Lower leg skin (tissue), 3 donors: ENCODE measurements around the gene MANF.

ENCODE experiments used
- CTCF ChIP-seq, 3 donors: fragments of 450-650 bp; IDR thresholded peaks; one replicate each; pipeline ENCODE4 v1.5.1; 2016; ENCODE audit warnings: antibody characterized with exemption in 3 of 3, mild to moderate bottlenecking in 3 of 3, moderate library complexity in 2 of 3
- POLR2A ChIP-seq, 2 donors: fragments of 450-650 bp; IDR thresholded peaks; one replicate each; pipeline ENCODE4 v1.6.1; 2016 to 2017; ENCODE audit warnings: antibody characterized with exemption in 2 of 2, mild to moderate bottlenecking in 1 of 2, moderate library complexity in 1 of 2

DNA sequence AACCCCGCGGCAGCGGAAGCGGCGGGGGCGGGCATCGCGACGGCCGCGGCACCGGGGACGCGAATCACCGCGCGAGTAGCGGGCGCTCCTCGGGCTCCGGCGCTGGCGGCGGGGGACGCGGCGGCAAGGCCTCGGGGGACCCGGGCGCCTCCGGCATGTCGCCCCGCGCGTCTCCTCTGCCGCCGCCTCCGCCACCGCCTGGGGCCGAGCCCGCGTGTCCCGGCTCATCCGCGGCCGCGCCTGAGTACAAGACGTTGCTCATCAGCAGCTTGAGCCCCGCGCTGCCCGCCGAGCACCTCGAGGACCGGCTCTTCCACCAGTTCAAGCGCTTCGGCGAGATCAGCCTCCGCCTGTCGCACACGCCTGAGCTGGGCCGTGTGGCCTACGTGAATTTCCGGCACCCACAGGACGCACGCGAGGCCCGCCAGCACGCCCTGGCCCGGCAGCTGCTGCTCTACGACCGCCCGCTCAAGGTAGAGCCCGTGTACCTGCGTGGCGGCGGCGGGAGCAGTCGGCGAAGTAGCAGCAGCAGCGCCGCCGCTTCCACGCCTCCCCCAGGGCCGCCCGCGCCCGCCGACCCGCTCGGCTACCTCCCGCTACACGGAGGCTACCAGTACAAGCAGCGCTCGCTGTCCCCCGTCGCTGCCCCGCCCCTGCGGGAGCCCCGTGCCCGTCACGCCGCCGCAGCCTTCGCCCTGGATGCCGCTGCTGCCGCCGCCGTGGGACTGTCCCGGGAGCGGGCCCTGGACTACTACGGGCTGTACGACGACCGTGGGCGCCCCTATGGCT, 6.7 kb downstream of the MANF start:
- TF ChIP-seq CTCF (IDR thresholded peaks at IDR 0.05) (no peak), POLR2A (IDR thresholded peaks at IDR 0.05) (no peak)
